ENCODE results near the gene AKAP8.

The AKAP8 gene

GRCh38 chr19:15372470-15372869 is 7.1 kb downstream of the AKAP8 start:
- Histone ChIP-seq H3K9ac (ENCODE audit: insufficient read length, low read depth) (no peak overlapping the region), H3K27me3 (ENCODE audit: insufficient read depth, insufficient read length) (no peaks in the 10 kb centered on the region), H3K36me3 (ENCODE audit: insufficient read depth, insufficient read length, low read length) (peaks cover 86% of the 10 kb centered on the region), H3K4me3 (ENCODE audit: insufficient read length, low read depth) (no peak overlapping the region), H3K9me3 (ENCODE audit: insufficient read depth, low read length) (no peaks in the 10 kb centered on the region), H3K4me1 (ENCODE audit: insufficient read depth, insufficient read length) (peaks cover 11% of the 10 kb centered on the region)
- DNase-seq (ENCODE audit: low read depth, low spot score): no peak
- no peak for TF ChIP-seq SUZ12 (IDR thresholded peaks at IDR 0.05; ENCODE audit: extremely low read depth, insufficient read depth, insufficient read length)
- no peak for TF ChIP-seq ZNF274 (IDR thresholded peaks at IDR 0.05; ENCODE audit: low read depth, low read length)
- TF ChIP-seq YY1 (IDR thresholded peaks at IDR 0.05; ENCODE audit: insufficient read depth, insufficient read length): no peak

- H3K4me3 ChIP-seq (ENCODE audit: insufficient read length, low read depth): no peak overlapping the region
- peaks cover 90% of the 10 kb centered on the region for H3K36me3 ChIP-seq (ENCODE audit: insufficient read depth, insufficient read length, low read length)
- TF ChIP-seq SUZ12 (IDR thresholded peaks at IDR 0.05; ENCODE audit: extremely low read depth, insufficient read depth, insufficient read length): no peak
- no peak for TF ChIP-seq ZNF274 (IDR thresholded peaks at IDR 0.05; ENCODE audit: low read depth, low read length)
- no peak for TF ChIP-seq YY1 (IDR thresholded peaks at IDR 0.05; ENCODE audit: insufficient read depth, insufficient read length)
- no peaks in the 10 kb centered on the region for H3K9me3 ChIP-seq (ENCODE audit: insufficient read depth, low read length)
- peaks cover 6% of the 10 kb centered on the region for H3K4me1 ChIP-seq (ENCODE audit: insufficient read depth, insufficient read length)
- H3K9ac ChIP-seq (ENCODE audit: insufficient read length, low read depth): no peak overlapping the region
- no peak for DNase-seq (ENCODE audit: low read depth, low spot score)
- H3K27me3 ChIP-seq (ENCODE audit: insufficient read depth, insufficient read length): no peaks in the 10 kb centered on the region
Measured at GRCh38 chr19:15371786-15372380, 7.7 kb downstream of the AKAP8 start.

- Histone ChIP-seq H3K27me3 (ENCODE audit: insufficient read depth, insufficient read length) (no peaks in the 10 kb centered on the region), H3K4me1 (ENCODE audit: insufficient read depth, insufficient read length) (peaks cover 3% of the 10 kb centered on the region), H3K9ac (ENCODE audit: insufficient read length, low read depth) (no peak overlapping the region), H3K36me3 (ENCODE audit: insufficient read depth, insufficient read length, low read length) (peaks cover 90% of the 10 kb centered on the region), H3K9me3 (ENCODE audit: insufficient read depth, low read length) (no peaks in the 10 kb centered on the region), H3K4me3 (ENCODE audit: insufficient read length, low read depth) (no peak overlapping the region)
- DNase-seq (ENCODE audit: low read depth, low spot score): no peak
- TF ChIP-seq ZNF274 (IDR thresholded peaks at IDR 0.05; ENCODE audit: low read depth, low read length) (no peak), SUZ12 (IDR thresholded peaks at IDR 0.05; ENCODE audit: extremely low read depth, insufficient read depth, insufficient read length) (no peak), YY1 (IDR thresholded peaks at IDR 0.05; ENCODE audit: insufficient read depth, insufficient read length) (no peak)
Measured at GRCh38 chr19:15371119-15371518, 8.5 kb downstream of the AKAP8 start.

GRCh38 chr19:15369594-15369891 is 10.0 kb downstream of the AKAP8 start:
- H3K9ac ChIP-seq (ENCODE audit: insufficient read length, low read depth): no peak overlapping the region
- H3K9me3 ChIP-seq (ENCODE audit: insufficient read depth, low read length): peaks cover 8% of the 10 kb centered on the region; the same call in 1 of the 2 replicates
- TF ChIP-seq SUZ12 (IDR thresholded peaks at IDR 0.05; ENCODE audit: extremely low read depth, insufficient read depth, insufficient read length): no peak
- TF ChIP-seq YY1 (IDR thresholded peaks at IDR 0.05; ENCODE audit: insufficient read depth, insufficient read length): no peak
- no peak for TF ChIP-seq ZNF274 (IDR thresholded peaks at IDR 0.05; ENCODE audit: low read depth, low read length)
- H3K4me3 ChIP-seq (ENCODE audit: insufficient read length, low read depth): no peak overlapping the region
- DNase-seq (ENCODE audit: low read depth, low spot score): no peak
- H3K27me3 ChIP-seq (ENCODE audit: insufficient read depth, insufficient read length): no peaks in the 10 kb centered on the region
- peaks cover 95% of the 10 kb centered on the region for H3K36me3 ChIP-seq (ENCODE audit: insufficient read depth, insufficient read length, low read length)
- H3K4me1 ChIP-seq (ENCODE audit: insufficient read depth, insufficient read length): peaks cover 3% of the 10 kb centered on the region

- no peak for DNase-seq (ENCODE audit: low read depth, low spot score)
- peaks cover 89% of the 10 kb centered on the region for H3K36me3 ChIP-seq (ENCODE audit: insufficient read depth, insufficient read length, low read length)
- no peak for TF ChIP-seq YY1 (IDR thresholded peaks at IDR 0.05; ENCODE audit: insufficient read depth, insufficient read length)
- TF ChIP-seq SUZ12 (IDR thresholded peaks at IDR 0.05; ENCODE audit: extremely low read depth, insufficient read depth, insufficient read length): no peak
- no peak for TF ChIP-seq ZNF274 (IDR thresholded peaks at IDR 0.05; ENCODE audit: low read depth, low read length)
- no peak overlapping the region for H3K4me3 ChIP-seq (ENCODE audit: insufficient read length, low read depth)
- no peak overlapping the region for H3K9ac ChIP-seq (ENCODE audit: insufficient read length, low read depth)
- H3K4me1 ChIP-seq (ENCODE audit: insufficient read depth, insufficient read length): peaks cover 3% of the 10 kb centered on the region
- H3K9me3 ChIP-seq (ENCODE audit: insufficient read depth, low read length): peaks cover 12% of the 10 kb centered on the region; the same call in 1 of the 2 replicates
- H3K27me3 ChIP-seq (ENCODE audit: insufficient read depth, insufficient read length): no peaks in the 10 kb centered on the region
Measured at GRCh38 chr19:15368798-15369593, 10.6 kb downstream of the AKAP8 start.

GRCh38 chr19:15368051-15368632 is 11.4 kb downstream of the AKAP8 start:
- no peak overlapping the region for H3K9ac ChIP-seq (ENCODE audit: insufficient read length, low read depth)
- H3K4me1 ChIP-seq (ENCODE audit: insufficient read depth, insufficient read length): peaks cover 3% of the 10 kb centered on the region
- no peak for TF ChIP-seq ZNF274 (IDR thresholded peaks at IDR 0.05; ENCODE audit: low read depth, low read length)
- TF ChIP-seq YY1 (IDR thresholded peaks at IDR 0.05; ENCODE audit: insufficient read depth, insufficient read length): no peak
- no peak for TF ChIP-seq SUZ12 (IDR thresholded peaks at IDR 0.05; ENCODE audit: extremely low read depth, insufficient read depth, insufficient read length)
- no peak for DNase-seq (ENCODE audit: low read depth, low spot score)
- H3K36me3 ChIP-seq (ENCODE audit: insufficient read depth, insufficient read length, low read length): peaks cover 81% of the 10 kb centered on the region
- no peak overlapping the region for H3K4me3 ChIP-seq (ENCODE audit: insufficient read length, low read depth)
- H3K27me3 ChIP-seq (ENCODE audit: insufficient read depth, insufficient read length): no peaks in the 10 kb centered on the region
- peaks cover 12% of the 10 kb centered on the region; the same call in 1 of the 2 replicates for H3K9me3 ChIP-seq (ENCODE audit: insufficient read depth, low read length)

GRCh38 chr19:15367439-15367838 is 12.1 kb downstream of the AKAP8 start:
- no peaks in the 10 kb centered on the region for H3K27me3 ChIP-seq (ENCODE audit: insufficient read depth, insufficient read length)
- no peak for DNase-seq (ENCODE audit: low read depth, low spot score)
- no peak overlapping the region for H3K9ac ChIP-seq (ENCODE audit: insufficient read length, low read depth)
- no peak for TF ChIP-seq ZNF274 (IDR thresholded peaks at IDR 0.05; ENCODE audit: low read depth, low read length)
- no peak for TF ChIP-seq SUZ12 (IDR thresholded peaks at IDR 0.05; ENCODE audit: extremely low read depth, insufficient read depth, insufficient read length)
- TF ChIP-seq YY1 (IDR thresholded peaks at IDR 0.05; ENCODE audit: insufficient read depth, insufficient read length): no peak
- no peak overlapping the region for H3K4me3 ChIP-seq (ENCODE audit: insufficient read length, low read depth)
- peaks cover 74% of the 10 kb centered on the region for H3K36me3 ChIP-seq (ENCODE audit: insufficient read depth, insufficient read length, low read length)
- H3K4me1 ChIP-seq (ENCODE audit: insufficient read depth, insufficient read length): no peaks in the 10 kb centered on the region
- H3K9me3 ChIP-seq (ENCODE audit: insufficient read depth, low read length): peaks cover 12% of the 10 kb centered on the region; the same call in 1 of the 2 replicates

Measured in NT2/D1 (cell line).